ENCODE results near the gene GALNT6. TPM values are rescaled to one million over a fixed set of nuclear protein-coding genes. Genes with fewer than 3 reads are reported as not detected.

Gene GALNT6
- total RNA-seq, 1 experiment from 2014 or later = 6.5 TPM

DNA sequence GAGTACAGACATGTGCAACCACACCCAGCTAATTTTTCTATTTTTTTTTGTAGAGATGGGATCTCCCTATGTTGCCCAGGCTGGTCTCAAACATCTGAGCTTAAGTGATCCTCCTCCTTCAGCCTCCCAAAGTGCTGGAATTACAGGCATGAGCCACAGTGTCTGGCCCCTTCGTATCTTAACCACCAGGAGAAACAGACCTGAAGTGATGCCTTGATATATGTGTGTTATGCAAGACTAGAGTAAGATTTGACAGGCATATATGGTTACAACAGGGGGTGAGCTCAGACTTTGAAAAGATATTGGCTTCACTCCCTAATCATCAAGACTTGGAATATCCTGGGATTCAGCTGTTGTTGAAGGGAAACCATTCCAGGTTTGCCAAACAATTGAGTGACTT is 10.7 kb upstream of the GALNT6 start:
- no peaks in the 10 kb centered on the region for H3K36me3 ChIP-seq (ENCODE audit: control insufficient read depth, insufficient read depth, low read length)
- no peaks in the 10 kb centered on the region for H3K9me3 ChIP-seq (ENCODE audit: control insufficient read depth, insufficient read depth, low read depth, low read length)
- no TSS peak for BruUV-seq (replicated peaks)
- H3K4me3 ChIP-seq (ENCODE audit: low read depth in 2 of 2, low read length in 2 of 2) = no peak overlapping the region
- no peaks in the 10 kb centered on the region for H3K4me1 ChIP-seq (ENCODE audit: control insufficient read depth, insufficient read depth, low read length)
- intact Hi-C loops (cut with micrococcal nuclease; ENCODE audit: unreplicated experiment) = no loop called here
- no peak for DNase-seq (ENCODE audit: low read depth, low spot score)
- H3K27ac ChIP-seq (ENCODE audit: low read length) = no peak overlapping the region
- POLR2A ChIA-PET = no interaction called here
- no peak for TF ChIP-seq TCF7L2 (IDR thresholded peaks at IDR 0.05; ENCODE audit: low read depth, low read length)
- TF ChIP-seq POLR2AphosphoS5 (IDR thresholded peaks at IDR 0.05; ENCODE audit: low read depth, low read length) = no peak
- no peak for TF ChIP-seq SIN3A (IDR thresholded peaks at IDR 0.05; ENCODE audit: borderline replicate concordance, insufficient read depth, low read depth, low read length)
- TF ChIP-seq, protein P1, sequence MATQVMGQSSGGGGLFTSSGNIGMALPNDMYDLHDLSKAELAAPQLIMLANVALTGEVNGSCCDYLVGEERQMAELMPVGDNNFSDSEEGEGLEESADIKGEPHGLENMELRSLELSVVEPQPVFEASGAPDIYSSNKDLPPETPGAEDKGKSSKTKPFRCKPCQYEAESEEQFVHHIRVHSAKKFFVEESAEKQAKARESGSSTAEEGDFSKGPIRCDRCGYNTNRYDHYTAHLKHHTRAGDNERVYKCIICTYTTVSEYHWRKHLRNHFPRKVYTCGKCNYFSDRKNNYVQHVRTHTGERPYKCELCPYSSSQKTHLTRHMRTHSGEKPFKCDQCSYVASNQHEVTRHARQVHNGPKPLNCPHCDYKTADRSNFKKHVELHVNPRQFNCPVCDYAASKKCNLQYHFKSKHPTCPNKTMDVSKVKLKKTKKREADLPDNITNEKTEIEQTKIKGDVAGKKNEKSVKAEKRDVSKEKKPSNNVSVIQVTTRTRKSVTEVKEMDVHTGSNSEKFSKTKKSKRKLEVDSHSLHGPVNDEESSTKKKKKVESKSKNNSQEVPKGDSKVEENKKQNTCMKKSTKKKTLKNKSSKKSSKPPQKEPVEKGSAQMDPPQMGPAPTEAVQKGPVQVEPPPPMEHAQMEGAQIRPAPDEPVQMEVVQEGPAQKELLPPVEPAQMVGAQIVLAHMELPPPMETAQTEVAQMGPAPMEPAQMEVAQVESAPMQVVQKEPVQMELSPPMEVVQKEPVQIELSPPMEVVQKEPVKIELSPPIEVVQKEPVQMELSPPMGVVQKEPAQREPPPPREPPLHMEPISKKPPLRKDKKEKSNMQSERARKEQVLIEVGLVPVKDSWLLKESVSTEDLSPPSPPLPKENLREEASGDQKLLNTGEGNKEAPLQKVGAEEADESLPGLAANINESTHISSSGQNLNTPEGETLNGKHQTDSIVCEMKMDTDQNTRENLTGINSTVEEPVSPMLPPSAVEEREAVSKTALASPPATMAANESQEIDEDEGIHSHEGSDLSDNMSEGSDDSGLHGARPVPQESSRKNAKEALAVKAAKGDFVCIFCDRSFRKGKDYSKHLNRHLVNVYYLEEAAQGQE (IDR thresholded peaks at IDR 0.05; ENCODE audit: insufficient read depth in 1 of 2, low read depth in 2 of 2, low read length in 1 of 2) = no peak
- TF ChIP-seq, protein P2, sequence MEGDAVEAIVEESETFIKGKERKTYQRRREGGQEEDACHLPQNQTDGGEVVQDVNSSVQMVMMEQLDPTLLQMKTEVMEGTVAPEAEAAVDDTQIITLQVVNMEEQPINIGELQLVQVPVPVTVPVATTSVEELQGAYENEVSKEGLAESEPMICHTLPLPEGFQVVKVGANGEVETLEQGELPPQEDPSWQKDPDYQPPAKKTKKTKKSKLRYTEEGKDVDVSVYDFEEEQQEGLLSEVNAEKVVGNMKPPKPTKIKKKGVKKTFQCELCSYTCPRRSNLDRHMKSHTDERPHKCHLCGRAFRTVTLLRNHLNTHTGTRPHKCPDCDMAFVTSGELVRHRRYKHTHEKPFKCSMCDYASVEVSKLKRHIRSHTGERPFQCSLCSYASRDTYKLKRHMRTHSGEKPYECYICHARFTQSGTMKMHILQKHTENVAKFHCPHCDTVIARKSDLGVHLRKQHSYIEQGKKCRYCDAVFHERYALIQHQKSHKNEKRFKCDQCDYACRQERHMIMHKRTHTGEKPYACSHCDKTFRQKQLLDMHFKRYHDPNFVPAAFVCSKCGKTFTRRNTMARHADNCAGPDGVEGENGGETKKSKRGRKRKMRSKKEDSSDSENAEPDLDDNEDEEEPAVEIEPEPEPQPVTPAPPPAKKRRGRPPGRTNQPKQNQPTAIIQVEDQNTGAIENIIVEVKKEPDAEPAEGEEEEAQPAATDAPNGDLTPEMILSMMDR (IDR thresholded peaks at IDR 0.05) = no peak
- peaks cover 4% of the 10 kb centered on the region; the same call in 1 of the 2 replicates for H3K27me3 ChIP-seq (ENCODE audit: control insufficient read depth, insufficient read depth, low read length)
- in situ Hi-C loops (cut with HindIII; ENCODE audit: low pct_unique_long_range_greater_than_20kb, low sequenced_read_pairs) = no loop called here
- CTCF ChIA-PET = no interaction called here
- no peak for ATAC-seq

DNA sequence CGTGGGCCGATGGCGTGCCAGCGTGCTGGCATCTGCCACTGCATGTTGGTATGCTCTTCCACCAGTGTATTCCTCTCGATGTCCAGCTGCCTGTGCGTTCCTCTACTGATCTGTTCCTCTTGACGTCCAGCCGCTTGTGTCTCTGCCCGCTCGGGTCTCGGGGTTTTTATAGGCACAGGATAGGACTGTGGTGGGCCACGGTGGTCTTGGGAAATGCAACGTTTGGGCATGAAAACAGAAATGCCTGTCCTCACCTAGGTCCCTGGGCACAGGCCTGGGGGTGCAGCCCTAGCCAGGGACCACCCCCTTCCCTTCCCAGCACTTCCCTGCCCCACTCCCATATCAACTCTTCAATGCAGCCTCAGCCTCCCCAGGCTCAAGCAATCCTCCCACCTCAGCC is 10.3 kb upstream of the GALNT6 start:
- TF ChIP-seq, protein P1 (IDR thresholded peaks at IDR 0.05; ENCODE audit: insufficient read depth in 1 of 2, low read depth in 2 of 2, low read length in 1 of 2) = no peak
- TF ChIP-seq POLR2AphosphoS5 (IDR thresholded peaks at IDR 0.05; ENCODE audit: low read depth, low read length) (no peak), SIN3A (IDR thresholded peaks at IDR 0.05; ENCODE audit: borderline replicate concordance, insufficient read depth, low read depth, low read length) (no peak), TCF7L2 (IDR thresholded peaks at IDR 0.05; ENCODE audit: low read depth, low read length) (no peak)
- TF ChIP-seq, protein P2 (IDR thresholded peaks at IDR 0.05) = no peak
- peaks cover 4% of the 10 kb centered on the region; the same call in 1 of the 2 replicates for H3K27me3 ChIP-seq (ENCODE audit: control insufficient read depth, insufficient read depth, low read length)
- CTCF ChIA-PET = no interaction called here
- H3K9me3 ChIP-seq (ENCODE audit: control insufficient read depth, insufficient read depth, low read depth, low read length) = no peaks in the 10 kb centered on the region
- ATAC-seq (no peak), DNase-seq (ENCODE audit: low read depth, low spot score) (no peak)
- POLR2A ChIA-PET = no interaction called here
- intact Hi-C loops (cut with micrococcal nuclease; ENCODE audit: unreplicated experiment) (no loop called here), in situ Hi-C loops (cut with HindIII; ENCODE audit: low pct_unique_long_range_greater_than_20kb, low sequenced_read_pairs) (no loop called here)
- no peak overlapping the region for H3K27ac ChIP-seq (ENCODE audit: low read length)
- no peak overlapping the region for H3K4me3 ChIP-seq (ENCODE audit: low read depth in 2 of 2, low read length in 2 of 2)
- BruUV-seq (replicated peaks) = no TSS peak
- H3K4me1 ChIP-seq (ENCODE audit: control insufficient read depth, insufficient read depth, low read length) = no peaks in the 10 kb centered on the region
- no peaks in the 10 kb centered on the region for H3K36me3 ChIP-seq (ENCODE audit: control insufficient read depth, insufficient read depth, low read length)

Measured in Panc1 (cell line).